Measurements from ENCODE around the gene CCDC88C. TPM values are rescaled to one million over a fixed set of nuclear protein-coding genes. Genes with fewer than 3 reads are reported as not detected.
A peak's percentile ranks its signal among the peaks of the same experiment; 100 is the strongest.

The CCDC88C gene
- total RNA-seq, 1 donor from 2014 or later = 8.2 TPM

DNA sequence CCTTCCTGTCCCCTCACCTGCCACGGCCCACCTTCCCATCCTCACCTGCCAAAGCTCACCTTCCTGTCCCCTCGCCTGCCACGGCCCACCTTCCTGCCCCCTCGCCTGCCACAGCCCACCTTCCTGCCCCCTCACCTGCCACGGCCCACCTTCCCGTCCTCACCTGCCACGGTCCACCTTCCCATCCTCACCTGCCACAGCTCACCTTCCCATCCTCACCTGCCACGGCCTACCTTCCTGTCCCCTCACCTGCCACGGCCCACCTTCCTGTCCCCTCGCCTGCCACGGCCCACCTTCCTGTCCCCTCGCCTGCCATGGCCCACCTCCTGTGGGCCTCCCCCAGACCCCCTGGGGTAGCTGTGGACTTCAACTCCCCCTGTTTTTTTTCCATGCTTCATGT lies 124.3 kb downstream of the CCDC88C start:
- DNase-seq (ENCODE audit: low read depth) = no peak

DNA sequence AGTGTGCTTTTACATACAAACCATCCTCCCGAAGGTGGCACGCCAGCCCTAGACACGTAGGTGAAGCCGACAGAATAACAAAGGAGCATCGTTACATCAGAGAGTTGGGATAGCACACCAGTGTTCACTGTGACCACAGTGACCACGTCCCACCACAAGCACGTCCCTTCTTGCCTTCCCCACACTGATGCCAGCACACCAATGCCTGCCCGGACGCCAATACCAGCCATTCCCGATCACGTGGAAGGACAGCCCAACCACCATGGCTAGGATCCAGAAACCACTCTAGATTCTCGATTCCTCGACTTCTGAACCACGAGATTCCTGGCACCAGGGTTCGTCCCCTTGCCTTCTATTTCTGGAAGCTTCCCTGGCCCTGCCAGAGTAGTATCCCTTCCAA lies 125.1 kb downstream of the CCDC88C start:
- DNase-seq (ENCODE audit: low read depth) = no peak

- DNase-seq (ENCODE audit: low read depth) = no peak
Observed at GRCh38 chr14:91291786-91292405, 125.7 kb downstream of the CCDC88C start.

GRCh38 chr14:91290986-91291385 lies 126.6 kb downstream of the CCDC88C start:
- DNase-seq (ENCODE audit: low read depth) = no peak

GRCh38 chr14:91289464-91289863 lies 128.2 kb downstream of the CCDC88C start:
- DNase-seq (ENCODE audit: low read depth) = peak; percentile 16

GRCh38 chr14:91288876-91289275 lies 128.7 kb downstream of the CCDC88C start:
- no peak for DNase-seq (ENCODE audit: low read depth)

- DNase-seq (ENCODE audit: low read depth) = peak; percentile 65
Observed at GRCh38 chr14:91286530-91286937, 131.1 kb downstream of the CCDC88C start.

DNA sequence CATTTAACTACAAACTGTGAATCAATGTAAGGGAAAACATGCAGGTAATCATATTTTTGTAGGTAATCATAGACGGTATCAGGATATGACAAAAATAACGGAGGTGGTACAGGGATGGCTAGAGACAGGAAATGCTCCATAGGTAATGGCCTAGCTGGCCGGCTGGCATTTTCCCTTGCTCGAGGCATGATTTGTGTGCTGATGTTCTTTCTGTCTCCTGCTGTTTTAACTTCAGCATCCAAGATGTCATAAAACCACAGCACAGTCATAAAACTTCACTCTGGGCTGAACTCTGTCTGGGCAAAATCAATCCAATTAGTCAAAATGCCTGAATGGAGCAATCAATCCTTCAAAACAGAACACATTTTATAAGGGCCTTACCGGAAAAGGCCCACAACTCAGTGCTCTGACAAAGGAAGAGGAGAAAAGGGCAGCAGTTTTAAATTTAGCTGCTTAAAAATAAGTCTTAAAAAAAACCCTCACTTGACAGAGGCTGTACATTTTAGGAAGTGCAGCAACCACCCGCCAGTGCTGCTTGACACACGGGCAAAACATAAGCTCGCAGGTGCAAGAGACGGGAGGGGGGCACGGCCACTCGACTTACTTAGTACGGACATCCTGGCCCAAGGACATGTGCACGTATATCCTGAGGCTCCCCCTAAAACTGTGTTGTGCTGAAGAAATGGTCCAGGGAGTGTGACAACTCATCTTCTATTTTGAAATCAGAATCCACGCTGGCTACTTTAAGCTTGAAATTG lies 132.7 kb downstream of the CCDC88C start:
- no peak for DNase-seq (ENCODE audit: low read depth)

DNA sequence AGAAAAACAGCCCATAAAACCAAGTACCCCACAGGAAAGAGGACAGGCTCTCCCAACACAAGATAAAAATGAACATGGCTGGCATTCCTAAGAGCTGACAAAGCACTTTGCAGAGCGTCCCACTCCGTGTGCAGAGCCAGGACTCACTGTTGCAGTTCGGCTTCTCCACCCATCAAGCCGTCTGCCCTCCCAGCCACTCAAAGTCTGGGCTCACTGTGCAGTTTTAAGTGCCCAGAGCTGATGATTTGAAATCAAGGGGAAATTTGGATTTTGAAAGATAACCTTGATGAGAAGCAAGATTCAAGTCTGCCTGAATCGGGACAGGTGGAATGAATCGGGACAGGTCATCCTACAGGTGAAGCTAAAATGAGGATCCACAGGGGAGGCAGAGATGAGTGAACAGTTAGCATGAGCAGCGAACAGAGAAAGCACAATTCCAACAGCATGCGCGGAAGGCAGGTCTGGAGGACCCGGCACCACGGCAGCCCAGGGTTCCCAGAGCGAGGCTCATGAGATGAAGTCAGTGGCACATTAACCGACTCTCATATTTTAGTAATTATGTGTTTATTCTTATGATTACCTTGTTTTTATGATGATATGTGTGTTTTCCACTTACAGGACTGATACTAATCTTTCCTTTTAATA lies 133.4 kb downstream of the CCDC88C start:
- DNase-seq (ENCODE audit: low read depth) = peak; percentile 47

GRCh38 chr14:91283666-91284065 lies 134.0 kb downstream of the CCDC88C start:
- no peak for DNase-seq (ENCODE audit: low read depth)

- no peak for DNase-seq (ENCODE audit: low read depth)
Observed at GRCh38 chr14:91282954-91283645, 134.5 kb downstream of the CCDC88C start.

DNA sequence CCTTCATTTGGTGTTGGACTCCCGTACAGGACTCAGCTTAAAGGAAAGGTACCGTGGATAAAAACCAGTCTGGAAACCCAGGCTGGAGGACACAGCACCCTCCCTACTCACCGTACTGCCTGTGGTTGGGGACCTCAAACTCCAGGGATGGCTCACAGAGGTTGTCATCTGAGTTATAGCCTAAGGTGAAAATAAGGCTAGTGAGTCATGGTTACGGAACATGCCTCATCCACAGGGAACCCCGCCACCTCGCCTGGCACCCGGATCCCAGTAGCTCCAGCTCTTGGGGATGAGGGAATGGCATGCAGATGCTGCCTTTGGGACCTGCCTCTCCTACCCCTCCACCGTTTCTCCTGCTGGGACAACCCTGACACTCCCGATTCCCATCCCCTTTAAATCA lies 136.3 kb downstream of the CCDC88C start:
- DNase-seq (ENCODE audit: low read depth) = no peak

DNA sequence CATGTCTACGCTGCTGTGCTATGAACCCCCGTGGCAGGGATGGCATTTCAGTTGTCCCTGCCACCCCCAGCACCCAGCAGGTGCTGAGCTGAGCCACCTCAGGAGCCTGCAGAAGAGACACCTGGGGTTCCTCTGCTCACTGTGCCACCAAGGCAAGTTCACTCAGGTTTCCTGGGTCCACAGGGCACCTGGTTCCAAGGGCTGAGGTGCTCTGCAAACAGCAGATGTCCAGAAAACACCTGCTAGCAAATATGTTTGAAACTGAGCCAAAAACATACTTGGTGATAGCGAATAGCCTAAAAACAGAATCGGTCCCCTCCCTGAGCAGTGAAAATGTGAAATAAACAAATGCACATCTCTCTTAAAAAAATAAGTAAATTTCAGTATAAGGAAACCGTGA lies 137.5 kb downstream of the CCDC88C start:
- DNase-seq (ENCODE audit: low read depth) = no peak

GRCh38 chr14:91279354-91279753 lies 138.3 kb downstream of the CCDC88C start:
- DNase-seq (ENCODE audit: low read depth) = no peak

DNA sequence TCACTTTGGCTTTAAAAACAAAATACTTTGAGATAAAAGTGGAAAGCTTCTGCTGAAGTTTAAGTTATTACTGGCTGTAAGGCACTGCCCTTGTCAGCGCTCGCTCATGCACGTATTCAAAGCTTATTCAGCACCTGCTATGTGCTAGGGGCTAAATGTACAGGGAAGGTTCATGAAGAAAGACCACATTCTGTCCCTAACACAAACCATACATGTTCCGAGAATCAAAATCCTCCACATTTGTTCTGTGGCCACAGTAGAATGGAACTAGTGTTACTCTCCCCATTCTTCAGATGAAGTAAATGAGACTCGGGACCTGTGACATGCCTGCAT lies 139.3 kb downstream of the CCDC88C start:
- no peak for DNase-seq (ENCODE audit: low read depth)

GRCh38 chr14:91277546-91278382 lies 139.9 kb downstream of the CCDC88C start:
- no peak for DNase-seq (ENCODE audit: low read depth)

GRCh38 chr14:91274796-91275195 lies 142.8 kb downstream of the CCDC88C start:
- DNase-seq (ENCODE audit: low read depth) = no peak

- DNase-seq (ENCODE audit: low read depth) = no peak
Observed at GRCh38 chr14:91273885-91274273, 143.7 kb downstream of the CCDC88C start.

DNA sequence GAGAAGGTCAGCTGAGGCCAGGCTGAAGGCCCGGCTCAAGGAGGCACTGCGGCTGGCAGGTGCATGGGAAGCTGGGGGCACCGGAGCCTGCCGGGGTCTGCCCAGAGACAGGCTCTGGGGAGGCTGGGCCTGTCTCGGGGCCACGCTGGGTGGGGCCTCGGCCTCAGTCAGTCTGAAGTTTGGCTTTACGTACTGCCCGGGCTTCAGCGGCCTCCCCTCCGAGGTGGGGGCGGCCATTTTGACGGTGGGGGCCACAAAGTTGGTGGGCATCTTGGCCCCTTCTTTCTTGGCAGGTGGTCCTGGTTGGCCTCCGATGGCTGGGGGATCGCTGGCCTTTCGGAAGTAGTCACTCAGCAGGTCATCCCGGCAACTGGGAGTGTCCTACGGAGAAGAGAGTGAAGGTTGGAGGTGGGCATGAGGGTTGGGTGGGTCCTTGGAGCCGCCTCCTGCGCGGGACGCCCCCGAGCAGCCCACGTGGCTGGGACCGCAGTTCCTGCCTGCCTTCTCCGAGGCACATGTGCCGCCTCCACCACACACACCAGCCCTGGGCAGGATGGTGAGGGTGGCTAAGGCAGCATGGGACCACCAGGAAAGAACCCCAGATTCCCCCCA lies 144.2 kb downstream of the CCDC88C start:
- no peak for DNase-seq (ENCODE audit: low read depth)

GRCh38 chr14:91272341-91273272 lies 145.0 kb downstream of the CCDC88C start:
- no peak for DNase-seq (ENCODE audit: low read depth)
